ENCODE data around the gene IMMT. TPM values are rescaled to one million over a fixed set of nuclear protein-coding genes. Genes with fewer than 3 reads are reported as not detected.

Gene IMMT
- total and polyA plus RNA-seq, 2 experiments from 2014 or later: 71.0 to 96.7 TPM

GRCh38 chr2:86231680-86232372 is 36.6 kb upstream of the IMMT start:
- H3K79me2 ChIP-seq (replicated peaks; ENCODE audit: insufficient read depth): no peaks in the 10 kb centered on the region
- H3K4me2 ChIP-seq: no peak overlapping the region
- H3K27me3 ChIP-seq (ENCODE audit: insufficient read depth): no peaks in the 10 kb centered on the region
- H3K36me3 ChIP-seq (ENCODE audit: insufficient read depth): no peaks in the 10 kb centered on the region
- no peak for DNase-seq (ENCODE audit: low spot score)
- H3K4me3 Mint-ChIP-seq: no peak overlapping the region
- no peak for ATAC-seq
- H3F3A ChIP-seq (replicated peaks; ENCODE audit: low read depth): no peaks in the 10 kb centered on the region
- H3K27ac Mint-ChIP-seq: no peak overlapping the region
- H3K4me1 ChIP-seq (ENCODE audit: insufficient read depth): peaks cover 7% of the 10 kb centered on the region; the same call in 1 of the 2 replicates
- H3K4me3 ChIP-seq: no peak overlapping the region
- peaks cover 18% of the 10 kb centered on the region for H3K4me1 Mint-ChIP-seq
- TF ChIP-seq ZNF462 (CRISPR knock-in tag; IDR thresholded peaks at IDR 0.05): no peak
- TF ChIP-seq STAT1 (IDR thresholded peaks at IDR 0.05; ENCODE audit: unreplicated experiment): no peak
- TF ChIP-seq ETS1 (IDR thresholded peaks at IDR 0.05): no peak
- no peak for TF ChIP-seq EZH2phosphoT487 (IDR thresholded peaks at IDR 0.05; ENCODE audit: unreplicated experiment)
- no peak for TF ChIP-seq CTCF (conservative IDR thresholded peaks at IDR 0.05; ENCODE audit: low read depth in 2 of 2)
- TF ChIP-seq REST (IDR thresholded peaks at IDR 0.05; ENCODE audit: unreplicated experiment): no peak
- no peak for TF ChIP-seq NANOG (IDR thresholded peaks at IDR 0.05; ENCODE audit: borderline replicate concordance)
- TF ChIP-seq CREB1 (CRISPR knock-in tag; IDR thresholded peaks at IDR 0.05; ENCODE audit: low read depth): no peak
- no peak for TF ChIP-seq JUNB (IDR thresholded peaks at IDR 0.05; ENCODE audit: unreplicated experiment)
- no peak for TF ChIP-seq ZNF114 (CRISPR knock-in tag; IDR thresholded peaks at IDR 0.05)
- no peak for TF ChIP-seq ZNF331 (CRISPR knock-in tag; IDR thresholded peaks at IDR 0.05; ENCODE audit: low read depth)
- no peak for TF ChIP-seq POLR2AphosphoS5 (IDR thresholded peaks at IDR 0.05; ENCODE audit: low read depth)
- TF ChIP-seq EZH2 (IDR thresholded peaks at IDR 0.05; ENCODE audit: low read depth, unreplicated experiment): no peak
- H3K27me3 Mint-ChIP-seq (ENCODE audit: insufficient read depth, low read depth, poor library complexity): peaks cover 6% of the 10 kb centered on the region
- no peaks in the 10 kb centered on the region for H3K9me2 ChIP-seq (ENCODE audit: insufficient read depth)
- no peaks in the 10 kb centered on the region for H3K36me3 Mint-ChIP-seq (ENCODE audit: low read depth)
- H3K27ac ChIP-seq (ENCODE audit: low read depth): no peak overlapping the region
- 0 out of 2 replicates have a peak overlapping the region, but pooled peaks have one; percentile 43 for H2AFZ ChIP-seq
- no peaks in the 10 kb centered on the region for H3K9me3 Mint-ChIP-seq
- H4K20me1 ChIP-seq (replicated peaks; ENCODE audit: insufficient read depth): no peaks in the 10 kb centered on the region
